ENCODE data around the gene MTARC2. TPM values are rescaled to one million over a fixed set of nuclear protein-coding genes. Genes with fewer than 3 reads are reported as not detected.
"Not testable (repeated sequence)": the region's sequence is repeated elsewhere in the genome, so short reads cannot be mapped to it uniquely, and the experiment has no call there.

The MTARC2 gene
- polyA plus RNA-seq, 1 donor (not counting 4 experiments of a cell fraction or from before 2014, with no cell fraction given) = 0.75 TPM

GRCh38 chr1:220717800-220718640, 30.1 kb upstream of the MTARC2 start:
- no peaks in the 10 kb centered on the region for H3K27me3 ChIP-seq (ENCODE audit: control insufficient read depth, extremely low read depth, insufficient read depth, low read length)
- no peak overlapping the region for H3K4me3 ChIP-seq (ENCODE audit: control insufficient read depth in 2 of 3, extremely low read depth in 1 of 3, insufficient read depth in 2 of 3, low read depth in 1 of 3, low read length in 3 of 3)
- H3K27ac ChIP-seq (ENCODE audit: control insufficient read depth, insufficient read depth, low read length) = no peak overlapping the region
- H3K9me1 ChIP-seq (ENCODE audit: control insufficient read depth, extremely low read depth, insufficient read depth, low read length) = no peaks in the 10 kb centered on the region
- H2AFZ ChIP-seq (ENCODE audit: control insufficient read depth, low read length) = no peak overlapping the region
- no peak for FAIRE-seq
- no peaks in the 10 kb centered on the region for H4K20me1 ChIP-seq (ENCODE audit: control insufficient read depth, extremely low read depth, insufficient read depth, low read length)
- TF ChIP-seq CTCF (optimal IDR thresholded peaks at IDR 0.05 in 1 of 3, IDR thresholded peaks at IDR 0.05 in 1 of 3, conservative IDR thresholded peaks at IDR 0.05 in 1 of 3; ENCODE audit: extremely low read depth in 1 of 3, insufficient read depth in 2 of 3, low read length in 3 of 3) (no peak), EZH2 (IDR thresholded peaks at IDR 0.05; ENCODE audit: low read length) (no peak)
- dilution Hi-C loops (cut with MboI; ENCODE audit: extremely low pct_ligation_motif_present, low sequenced_read_pairs) = no loop called here
- no peak overlapping the region for H3K9ac ChIP-seq (ENCODE audit: control insufficient read depth, extremely low read depth, insufficient read depth, low read length)
- H3K4me1 ChIP-seq (ENCODE audit: control insufficient read depth, extremely low read depth, insufficient read depth, low read length) = no peaks in the 10 kb centered on the region
- DNase-seq (ENCODE audit: low read depth, low spot score) = no peak
- H3K9me3 ChIP-seq (ENCODE audit: control insufficient read depth, low read depth, low read length) = no peaks in the 10 kb centered on the region
- no peaks in the 10 kb centered on the region for H3K36me3 ChIP-seq (ENCODE audit: control insufficient read depth in 2 of 2, extremely low read depth in 1 of 2, insufficient read depth in 2 of 2, low read length in 2 of 2)
- H3K79me2 ChIP-seq (ENCODE audit: control insufficient read depth, insufficient read depth, low read length) = no peaks in the 10 kb centered on the region
- no peak overlapping the region for H3K4me2 ChIP-seq (ENCODE audit: control insufficient read depth, extremely low read depth, insufficient read depth, low read depth, low read length)

GRCh38 chr1:220721266-220721665, 26.9 kb upstream of the MTARC2 start:
- H3K4me2 ChIP-seq (ENCODE audit: control insufficient read depth, extremely low read depth, insufficient read depth, low read depth, low read length); H3K9me3 ChIP-seq (ENCODE audit: control insufficient read depth, low read depth, low read length); H3K79me2 ChIP-seq (ENCODE audit: control insufficient read depth, insufficient read depth, low read length); FAIRE-seq; H3K9me1 ChIP-seq (ENCODE audit: control insufficient read depth, extremely low read depth, insufficient read depth, low read length); H3K4me1 ChIP-seq (ENCODE audit: control insufficient read depth, extremely low read depth, insufficient read depth, low read length); H3K27me3 ChIP-seq (ENCODE audit: control insufficient read depth, extremely low read depth, insufficient read depth, low read length); H4K20me1 ChIP-seq (ENCODE audit: control insufficient read depth, extremely low read depth, insufficient read depth, low read length); H3K9ac ChIP-seq (ENCODE audit: control insufficient read depth, extremely low read depth, insufficient read depth, low read length); H2AFZ ChIP-seq (ENCODE audit: control insufficient read depth, low read length); H3K36me3 ChIP-seq (ENCODE audit: control insufficient read depth in 2 of 2, extremely low read depth in 1 of 2, insufficient read depth in 2 of 2, low read length in 2 of 2); DNase-seq (ENCODE audit: low read depth, low spot score); H3K4me3 ChIP-seq (ENCODE audit: control insufficient read depth in 2 of 3, extremely low read depth in 1 of 3, insufficient read depth in 2 of 3, low read depth in 1 of 3, low read length in 3 of 3); H3K27ac ChIP-seq (ENCODE audit: control insufficient read depth, insufficient read depth, low read length); dilution Hi-C loops (cut with MboI; ENCODE audit: extremely low pct_ligation_motif_present, low sequenced_read_pairs): not testable (repeated sequence)

All from keratinocyte (primary cell).